ENCODE results near the gene MMP27.

MMP27 gene

GRCh38 chr11:102724904-102725500, 19.4 kb upstream of the MMP27 start, which contains the start of gene MMP8:
Gene MMP8 (minus strand): TSS chr11:102724954. CDS start chr11:102724855, 99 bp downstream.
- Histone ChIP-seq H3K9me3 (ENCODE audit: control insufficient read depth, low read length) (no peaks in the 10 kb centered on the region), H3K79me2 (no peaks in the 10 kb centered on the region), H3K27ac (no peak within 1 kb of the TSS), H3K4me1 (no peaks in the 10 kb centered on the region), H3K9ac (no peak within 1 kb of the TSS), H2AFZ (no peak within 1 kb of the TSS), H3K36me3 (ENCODE audit: control insufficient read depth, insufficient read depth, low read length) (no peaks in the 10 kb centered on the region), H3K4me3 (ENCODE audit: low read depth, low read length) (no peak within 1 kb of the TSS), H3K27me3 (ENCODE audit: control insufficient read depth, insufficient read depth, low read length) (no peaks in the 10 kb centered on the region), H3K4me2 (ENCODE audit: low read length) (no peak within 1 kb of the TSS)
- no peak for TF ChIP-seq CTCF (IDR thresholded peaks at IDR 0.05)

GRCh38 chr11:102722821-102723220, 17.3 kb upstream of the MMP27 start:
- Histone ChIP-seq H3K4me1 (no peaks in the 10 kb centered on the region), H3K27ac (no peak overlapping the region), H2AFZ (no peak overlapping the region)

GRCh38 chr11:102719620-102720277, 14.2 kb upstream of the MMP27 start:
- Histone ChIP-seq H3K9ac (no peak overlapping the region), H3K9me3 (ENCODE audit: control insufficient read depth, low read length) (no peaks in the 10 kb centered on the region), H3K36me3 (ENCODE audit: control insufficient read depth, insufficient read depth, low read length) (no peaks in the 10 kb centered on the region), H3K27me3 (ENCODE audit: control insufficient read depth, insufficient read depth, low read length) (no peaks in the 10 kb centered on the region), H3K27ac (no peak overlapping the region), H2AFZ (no peak overlapping the region), H3K4me3 (ENCODE audit: low read depth, low read length) (no peak overlapping the region), H3K4me1 (no peaks in the 10 kb centered on the region), H3K79me2 (no peaks in the 10 kb centered on the region), H3K4me2 (ENCODE audit: low read length) (no peak overlapping the region)
- TF ChIP-seq CTCF (IDR thresholded peaks at IDR 0.05): no peak

More at GRCh38 chr11:102722821-102723220, 17.3 kb upstream of the MMP27 start:
- Histone ChIP-seq H3K9me3 (ENCODE audit: control insufficient read depth, low read length) (no peaks in the 10 kb centered on the region), H3K36me3 (ENCODE audit: control insufficient read depth, insufficient read depth, low read length) (no peaks in the 10 kb centered on the region), H3K4me3 (ENCODE audit: low read depth, low read length) (no peak overlapping the region), H3K4me2 (ENCODE audit: low read length) (no peak overlapping the region), H3K9ac (no peak overlapping the region), H3K79me2 (no peaks in the 10 kb centered on the region), H3K27me3 (ENCODE audit: control insufficient read depth, insufficient read depth, low read length) (no peaks in the 10 kb centered on the region)
- no peak for TF ChIP-seq CTCF (IDR thresholded peaks at IDR 0.05)

DNA sequence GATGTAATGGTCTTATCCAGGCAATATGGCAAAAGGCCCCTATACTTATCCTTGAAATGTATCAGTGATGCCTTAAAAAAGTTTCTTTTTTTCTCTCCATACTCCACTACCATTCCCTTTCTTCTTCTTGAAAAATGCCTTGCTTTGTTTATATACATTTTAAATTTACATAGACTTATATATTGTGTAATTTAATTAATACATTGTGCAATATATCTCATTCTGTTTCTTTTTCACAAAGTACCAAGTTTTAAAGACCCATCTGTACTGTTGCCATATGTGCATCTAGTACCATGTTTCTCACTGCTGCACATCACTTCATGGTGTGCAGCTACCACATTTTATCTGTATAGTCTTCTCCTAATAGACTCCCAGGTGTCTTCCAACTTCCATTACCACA, 11.7 kb upstream of the MMP27 start:
- Histone ChIP-seq H3K36me3 (ENCODE audit: control insufficient read depth, insufficient read depth, low read length) (no peaks in the 10 kb centered on the region), H3K27ac (no peak overlapping the region), H3K9ac (no peak overlapping the region), H2AFZ (no peak overlapping the region), H3K27me3 (ENCODE audit: control insufficient read depth, insufficient read depth, low read length) (no peaks in the 10 kb centered on the region), H3K4me2 (ENCODE audit: low read length) (no peak overlapping the region), H3K4me1 (no peaks in the 10 kb centered on the region), H3K9me3 (ENCODE audit: control insufficient read depth, low read length) (no peaks in the 10 kb centered on the region), H3K4me3 (ENCODE audit: low read depth, low read length) (no peak overlapping the region), H3K79me2 (no peaks in the 10 kb centered on the region)
- no peak for TF ChIP-seq CTCF (IDR thresholded peaks at IDR 0.05)

GRCh38 chr11:102716527-102716926, 11.0 kb upstream of the MMP27 start:
- Histone ChIP-seq H3K9ac (no peak overlapping the region), H3K4me2 (ENCODE audit: low read length) (no peak overlapping the region), H3K36me3 (ENCODE audit: control insufficient read depth, insufficient read depth, low read length) (no peaks in the 10 kb centered on the region), H3K4me3 (ENCODE audit: low read depth, low read length) (no peak overlapping the region), H3K27me3 (ENCODE audit: control insufficient read depth, insufficient read depth, low read length) (no peaks in the 10 kb centered on the region), H2AFZ (no peak overlapping the region), H3K4me1 (no peaks in the 10 kb centered on the region), H3K79me2 (no peaks in the 10 kb centered on the region), H3K27ac (no peak overlapping the region), H3K9me3 (ENCODE audit: control insufficient read depth, low read length) (no peaks in the 10 kb centered on the region)
- no peak for TF ChIP-seq CTCF (IDR thresholded peaks at IDR 0.05)
